ENCODE data around the gene TSPO2. TPM values are rescaled to one million over a fixed set of nuclear protein-coding genes. Genes with fewer than 3 reads are reported as not detected.

The TSPO2 gene
- total and polyA plus RNA-seq, 2 of the 4 experiments (the other 2 are of a cell fraction): not detected

- Histone ChIP-seq H3K4ac (ENCODE audit: low read depth, low read length) (no peak overlapping the region), H4K20me1 (ENCODE audit: insufficient read depth, low read length) (no peaks in the 10 kb centered on the region), H3K27ac (ENCODE audit: insufficient read depth, low read length) (no peak overlapping the region), H2AK9ac (replicated peaks; ENCODE audit: low read depth, low read length, poor library complexity) (no peak overlapping the region), H3K23ac (ENCODE audit: low read depth, low read length) (no peak overlapping the region), H4K91ac (ENCODE audit: insufficient read depth, low read depth, low read length) (no peak overlapping the region), H3K79me1 (ENCODE audit: low read depth in 1 of 2, low read length in 2 of 2) (peaks cover 5 to 7% of the 10 kb centered on the region in 2 experiments), H4K5ac (ENCODE audit: low read depth, low read length) (no peak overlapping the region), H3K4me1 (ENCODE audit: control insufficient read depth, insufficient read depth, low read length) (peaks cover 3% of the 10 kb centered on the region; the same call in 1 of the 2 replicates), H2BK5ac (ENCODE audit: low read depth, low read length, poor library complexity, severe bottlenecking) (no peak overlapping the region), H3K27me3 (ENCODE audit: control insufficient read depth, insufficient read depth, low read length) (no peaks in the 10 kb centered on the region), H3K9ac (ENCODE audit: low read depth, low read length) (no peak overlapping the region), H3K36me3 (ENCODE audit: control insufficient read depth, insufficient read depth, low read length) (peaks cover 57% of the 10 kb centered on the region), H2BK120ac (ENCODE audit: low read depth, low read length) (no peak overlapping the region), H3K4me3 (ENCODE audit: insufficient read depth, low read depth, low read length) (no peak overlapping the region), H3K4me2 (ENCODE audit: low read depth, low read length) (no peak overlapping the region), H4K8ac (ENCODE audit: low read depth in 2 of 2, low read length in 2 of 2) (no peak overlapping the region), H2AFZ (replicated peaks; ENCODE audit: low read length, poor library complexity) (no peak overlapping the region), H2BK20ac (ENCODE audit: low read depth, low read length) (no peak overlapping the region), H3K18ac (ENCODE audit: low read depth, low read length) (no peak overlapping the region), H3K9me1 (ENCODE audit: insufficient read depth, low read length) (peaks cover 3% of the 10 kb centered on the region; the same call in 1 of the 2 replicates), H2BK15ac (ENCODE audit: low read depth, low read length) (no peak overlapping the region), H2AK5ac (ENCODE audit: low read depth, low read length) (no peak overlapping the region), H3K9me3 (ENCODE audit: control insufficient read depth, insufficient read depth, low read length) (no peaks in the 10 kb centered on the region), H3K56ac (ENCODE audit: extremely low read depth, insufficient read depth, low read length) (no peak overlapping the region), H3K14ac (replicated peaks; ENCODE audit: low read depth, low read length) (no peak overlapping the region)
- ChIA-PET CTCF (interaction anchor here (0.6 kb wide), 1 partner anchor 10 kb away, joined by 3 read pairs; no protein-coding TSS in a partner anchor), POLR2A (ENCODE audit: unreplicated experiment) (no interaction called here)
- TF ChIP-seq MAFK (IDR thresholded peaks at IDR 0.05; ENCODE audit: low read depth, low read length): no peak
- no peak for TF ChIP-seq MAZ (IDR thresholded peaks at IDR 0.05; ENCODE audit: borderline replicate concordance, low read depth, low read length)
- TF ChIP-seq USF2 (IDR thresholded peaks at IDR 0.05; ENCODE audit: low read depth, low read length): peak; percentile 19; the same call in 1 of the 2 replicates
- no peak for TF ChIP-seq POLR2A (IDR thresholded peaks at IDR 0.05; ENCODE audit: low read depth, low read length)
- peak; percentile 35; the same call in 1 of the 2 replicates for ATAC-seq (ENCODE audit: low read depth)
- WGBS, 2 experiments (ENCODE audit: extremely low coverage in 2 of 2, insufficient read length in 1 of 2): 91% methylated on average over 4 of the region's 6 CpGs; no CpG with 5 or more reads in 1 of the 2 experiments
- in situ Hi-C loops (cut with MboI; ENCODE audit: low sequenced_read_pairs): loop anchor here (10.0 kb wide), 1 partner anchor 91 kb away; no protein-coding TSS in a partner anchor
- BruUV-seq (replicated peaks): no TSS peak
- intact Hi-C loops (cut with micrococcal nuclease): no loop called here
- dilution Hi-C loops (cut with HindIII; ENCODE audit: low sequenced_read_pairs, unreplicated experiment): no loop called here
- DNase-seq: peak; percentile 41
Observed at GRCh38 chr6:41093729-41094128, 51.5 kb downstream of the TSPO2 start.

Other genes starting within 250 kb of the TSPO2 start
- gene UNC5CL, start 3.2 kb upstream of the TSPO2 start, total RNA-seq (2012; rRNA removed): not detected in 2 replicates
- not detected in 2 replicates for gene UNC5CL, start 3.2 kb upstream of the TSPO2 start, polyA plus RNA-seq (2012; rRNA removed)
- gene APOBEC2, start 10.7 kb downstream of the TSPO2 start, total RNA-seq (2012; rRNA removed): not detected in 2 replicates
- gene APOBEC2, start 10.7 kb downstream of the TSPO2 start, polyA plus RNA-seq (2012; rRNA removed): not detected in 2 replicates
- gene OARD1, start 29.9 kb downstream of the TSPO2 start, total RNA-seq (2012; rRNA removed): 2.3 and 5.6 TPM in 2 replicates
- 4.6 and 5.5 TPM in 2 replicates for gene OARD1, start 29.9 kb downstream of the TSPO2 start, polyA plus RNA-seq (2012; rRNA removed)
- gene NFYA, start 30.5 kb downstream of the TSPO2 start, total RNA-seq (2012; rRNA removed): 21.9 and 28.5 TPM in 2 replicates
- gene NFYA, start 30.5 kb downstream of the TSPO2 start, polyA plus RNA-seq (2012; rRNA removed): 10.9 and 12.3 TPM in 2 replicates
- not detected in 2 replicates for gene TREML1, start 111.9 kb downstream of the TSPO2 start, total RNA-seq (2012; rRNA removed)
- not detected in 2 replicates for gene TREML1, start 111.9 kb downstream of the TSPO2 start, polyA plus RNA-seq (2012; rRNA removed)
- not detected in 2 replicates for gene TREM2, start 120.6 kb downstream of the TSPO2 start, total RNA-seq (2012; rRNA removed)
- gene TREM2, start 120.6 kb downstream of the TSPO2 start, polyA plus RNA-seq (2012; rRNA removed): not detected in 2 replicates
- not detected in 2 replicates for gene TREML2, start 158.7 kb downstream of the TSPO2 start, total RNA-seq (2012; rRNA removed)
- gene TREML2, start 158.7 kb downstream of the TSPO2 start, polyA plus RNA-seq (2012; rRNA removed): not detected in 2 replicates
- not detected in 2 replicates for gene TREML4, start 185.9 kb downstream of the TSPO2 start, total RNA-seq (2012; rRNA removed)
- gene TREML4, start 185.9 kb downstream of the TSPO2 start, polyA plus RNA-seq (2012; rRNA removed): not detected in 2 replicates
- gene TREM1, start 244.2 kb downstream of the TSPO2 start, total RNA-seq (2012; rRNA removed): not detected in 2 replicates
- not detected in 2 replicates for gene TREM1, start 244.2 kb downstream of the TSPO2 start, polyA plus RNA-seq (2012; rRNA removed)